GM12878 (cell line): Measurements from ENCODE around the gene SLC12A7. TPM values are rescaled to one million over a fixed set of nuclear protein-coding genes. Genes with fewer than 3 reads are reported as not detected.

Experiments
- ATAC-seq: fragments of 200-7000 bp; cut with Tn5 transposase; 3 replicates; pipeline ENCODE4 v1.9.1; 2020; ENCODE audit warnings: mild to moderate bottlenecking, moderate library complexity
- BruUV-seq: library from RNA; stranded (reverse); fragments of 400-500 nt; replicated peaks from 2 replicates; lab custom pipeline; 2021; lab: Mats Ljungman, UMichigan
- CTCF ChIA-PET: fragments of 300-600 bp; sonication (Branson Sonifier 250); formaldehyde crosslinking; extraction: SDS; loops from one replicate; lab custom pipeline; 2021; ENCODE audit warnings: inconsistent platforms; lab: Yijun Ruan, JAX
- POLR2A ChIA-PET: fragments of 350-600 bp; formaldehyde crosslinking; extraction: SDS; loops from one replicate; lab custom pipeline; 2021; ENCODE audit warnings: inconsistent platforms; lab: Charles Lee
- RAD21 ChIA-PET: fragments of 300-600 bp; sonication (Branson Sonifier 250); formaldehyde crosslinking; loops from one replicate; lab custom pipeline; 2023; ENCODE audit warnings: antibody characterized with exemption; ENCODE audit not compliant: unreplicated experiment; lab: Charles Lee
- SMC1A ChIA-PET: fragments of 300-600 bp; sonication (Branson Sonifier 250); formaldehyde crosslinking; loops from one replicate; lab custom pipeline; 2023; ENCODE audit not compliant: unreplicated experiment, uncharacterized antibody; lab: Charles Lee
- DNase-seq: peaks from one replicate; pipeline ENCODE4 v3.0.0-alpha.2; 2011; ENCODE audit warnings: low read depth, low spot score
- FAIRE-seq: peaks from 3 replicates; lab custom pipeline; 2011; peaks lifted over from hg19 to GRCh38; lab: Jason Lieb, UNC
- H2AFZ ChIP-seq: 2 replicates; pipeline ENCODE4 v1.6.0; 2011; ENCODE audit warnings: low read depth, low read length, control low read depth; ENCODE audit not compliant: control insufficient read depth
- H3K27ac ChIP-seq: 2 replicates; pipeline ENCODE4 v1.5.1; 2011; ENCODE audit warnings: control low read depth; ENCODE audit not compliant: control insufficient read depth, insufficient read depth
- H3K27me3 ChIP-seq, 2 experiments: replicated peaks in 1 of 2; 2 replicates each; pipeline versions ENCODE4 v1.6.0 to v1.6.1; 2011; ENCODE audit warnings: low read length in 1 of 2; ENCODE audit not compliant: control insufficient read depth in 2 of 2, insufficient read depth in 2 of 2
- H3K36me3 ChIP-seq, 2 experiments: 2 replicates each; pipeline ENCODE4 v1.5.1; 2011; ENCODE audit warnings: low read length in 1 of 2; ENCODE audit not compliant: control insufficient read depth in 2 of 2, insufficient read depth in 2 of 2
- H3K4me1 ChIP-seq: 2 replicates; pipeline ENCODE4 v1.6.1; 2011; ENCODE audit warnings: mild to moderate bottlenecking, low read length, moderate library complexity, mixed read lengths; ENCODE audit not compliant: control insufficient read depth, insufficient read depth
- H3K4me2 ChIP-seq: 2 replicates; pipeline ENCODE4 v1.6.0; 2011; ENCODE audit warnings: control low read depth; ENCODE audit not compliant: control insufficient read depth, insufficient read depth
- H3K4me3 ChIP-seq: fragments of 200-600 bp; sonication (generic); 2 replicates; pipeline ENCODE4 v1.5.1; 2016
- H3K79me2 ChIP-seq: 2 replicates; pipeline ENCODE4 v1.6.0; 2011; ENCODE audit warnings: low read length; ENCODE audit not compliant: control insufficient read depth, insufficient read depth
- H3K9ac ChIP-seq: 2 replicates; pipeline ENCODE4 v1.8.0; 2011; ENCODE audit warnings: low read length, control low read depth, mixed read lengths; ENCODE audit not compliant: control insufficient read depth, insufficient read depth
- H3K9me3 ChIP-seq: replicated peaks from 3 replicates; pipeline ENCODE4 v1.5.1; 2011; ENCODE audit warnings: mild to moderate bottlenecking, low read length; ENCODE audit not compliant: control insufficient read depth, insufficient read depth
- H4K20me1 ChIP-seq: 2 replicates; pipeline ENCODE4 v1.6.0; 2011; ENCODE audit not compliant: control insufficient read depth, insufficient read depth
- CHD1 ChIP-seq: IDR thresholded peaks from 2 replicates; pipeline ENCODE4 v1.6.1; 2012; ENCODE audit warnings: low read depth, low read length, improper control_type of control experiment
- HCFC1 ChIP-seq: fragments of 150-350 bp; IDR thresholded peaks from 2 replicates; pipeline ENCODE4 v1.6.1; 2014; ENCODE audit warnings: low read length
- KDM1A ChIP-seq: fragments of 200-600 bp; sonication (generic); IDR thresholded peaks from 2 replicates; pipeline ENCODE4 v1.6.1; 2016; ENCODE audit warnings: borderline replicate concordance
- MEF2B ChIP-seq: fragments of 450-650 bp; IDR thresholded peaks from 2 replicates; pipeline ENCODE4 v1.6.1; 2018; ENCODE audit warnings: mild to moderate bottlenecking, moderate library complexity; ENCODE audit not compliant: partially characterized antibody, poor library complexity, severe bottlenecking
- MTA2 ChIP-seq: fragments of 450-650 bp; IDR thresholded peaks from 2 replicates; pipeline ENCODE4 v1.6.1; 2016; ENCODE audit warnings: low read depth, mild to moderate bottlenecking, moderate library complexity
- RAD51 ChIP-seq: fragments of 450-650 bp; IDR thresholded peaks from 2 replicates; pipeline ENCODE4 v1.6.1; 2016; ENCODE audit warnings: moderate library complexity, mild to moderate bottlenecking, inconsistent platforms
- SIX5 ChIP-seq: IDR thresholded peaks from 2 replicates; pipeline ENCODE4 v1.6.1; 2011; ENCODE audit warnings: mild to moderate bottlenecking, low read depth, low read length, moderate library complexity; ENCODE audit not compliant: severe bottlenecking
- SRF ChIP-seq, 2 experiments: IDR thresholded peaks; 2 replicates each; pipeline ENCODE4 v1.6.1; 2011; ENCODE audit warnings: low read depth in 2 of 2, low read length in 2 of 2, mild to moderate bottlenecking in 1 of 2, moderate library complexity in 1 of 2
- WRNIP1 ChIP-seq: IDR thresholded peaks from 2 replicates; pipeline ENCODE4 v1.6.1; 2011; ENCODE audit warnings: low read depth, low read length, improper control_type of control experiment, borderline replicate concordance
- YBX1 ChIP-seq: fragments of 450-650 bp; IDR thresholded peaks from 2 replicates; pipeline ENCODE4 v1.6.1; 2016; ENCODE audit warnings: antibody characterized with exemption
- WGBS: methylation state at CpG from one replicate; pipeline ENCODE4 v1.1.6; 2016; ENCODE audit warnings: low lambda C conversion rate; ENCODE audit not compliant: insufficient replicate concordance, insufficient coverage; ENCODE audit errors: missing lambda C conversion rate; 5-methylcytosine and 5-hydroxymethylcytosine counted together
- in situ Hi-C: fragments of 300-500 bp; cut with MboI; formaldehyde crosslinking; loops from 9 replicates; pipeline ENCODE4 v1.14.3; 2018; ENCODE audit warnings: mixed read lengths
- intact Hi-C: fragments of 100-400 bp; cut with micrococcal nuclease; formaldehyde crosslinking; loops from one replicate; pipeline ENCODE4 v1.14.2; 2022; ENCODE audit not compliant: unreplicated experiment
- polyA plus RNA-seq, 11 experiments: library from polyadenylated mRNA; depleted of rRNA in 4 of 11; unstranded in 6 of 11; stranded (reverse) in 5 of 11; fragments of >200 nt; fragmentation: Nextera tagmentation in 4 of 11; fragmentation: Illumina TruSeq in 1 of 11; extraction: Ambion mirVana in 4 of 11; extraction: Trizol in 1 of 11; gene quantifications; 1 replicate in 1 of 11; 2 replicates in 10 of 11; pipeline versions ENCODE4 v1.2.1 to v1.2.3, GENCODE V29; 2011 to 2016; ENCODE audit warnings: inconsistent platforms in 2 of 11, missing spikeins in 2 of 11, low read depth in 1 of 11
- total RNA-seq, 4 experiments: library from RNA; depleted of rRNA in 3 of 4; stranded (reverse); fragments of >200 nt in 3 of 4; fragmentation: Illumina TruSeq in 1 of 4; extraction: Trizol in 1 of 4; gene quantifications; 2 replicates each; pipeline versions ENCODE4 v1.2.1 to v1.2.3, GENCODE V29; 2013 to 2021
- TF ChIP-seq, protein P1 (sequence below): IDR thresholded peaks from 2 replicates; pipeline ENCODE4 v1.6.1; 2011; ENCODE audit warnings: borderline replicate concordance, low read depth, mild to moderate bottlenecking, moderate library complexity, low read length; ENCODE audit not compliant: insufficient read depth, poor library complexity, severe bottlenecking
- TF ChIP-seq, protein P2 (sequence below): fragments of 150-350 bp; IDR thresholded peaks from 2 replicates; pipeline ENCODE4 v1.6.1; 2014; ENCODE audit warnings: mild to moderate bottlenecking, low read depth, low read length
- TF ChIP-seq, protein P3 (sequence below): fragments of 450-650 bp; IDR thresholded peaks from 2 replicates; pipeline ENCODE4 v1.6.1; 2016; ENCODE audit warnings: mild to moderate bottlenecking
- TF ChIP-seq, protein P4 (sequence below): fragments of 450-650 bp; IDR thresholded peaks from 2 replicates; pipeline ENCODE4 v1.6.1; 2017; ENCODE audit warnings: mild to moderate bottlenecking
- TF ChIP-seq, protein P5 (sequence below): fragments of 450-650 bp; IDR thresholded peaks from 2 replicates; pipeline ENCODE4 v1.6.1; 2017; ENCODE audit warnings: borderline replicate concordance
- TF ChIP-seq, protein P6 (sequence below): IDR thresholded peaks from 2 replicates; pipeline ENCODE4 v1.6.1; 2011; ENCODE audit warnings: borderline replicate concordance, low read depth, mild to moderate bottlenecking, moderate library complexity, mixed read lengths, low read length; ENCODE audit not compliant: insufficient read depth; ENCODE audit errors: extremely low read length

Gene SLC12A7
- total and polyA plus RNA-seq, 10 of the 15 experiments (the other 5 are each of a cell fraction or from before 2014, with no cell fraction given), result 0.10 to 10.0 (median 2.9) TPM

DNA sequence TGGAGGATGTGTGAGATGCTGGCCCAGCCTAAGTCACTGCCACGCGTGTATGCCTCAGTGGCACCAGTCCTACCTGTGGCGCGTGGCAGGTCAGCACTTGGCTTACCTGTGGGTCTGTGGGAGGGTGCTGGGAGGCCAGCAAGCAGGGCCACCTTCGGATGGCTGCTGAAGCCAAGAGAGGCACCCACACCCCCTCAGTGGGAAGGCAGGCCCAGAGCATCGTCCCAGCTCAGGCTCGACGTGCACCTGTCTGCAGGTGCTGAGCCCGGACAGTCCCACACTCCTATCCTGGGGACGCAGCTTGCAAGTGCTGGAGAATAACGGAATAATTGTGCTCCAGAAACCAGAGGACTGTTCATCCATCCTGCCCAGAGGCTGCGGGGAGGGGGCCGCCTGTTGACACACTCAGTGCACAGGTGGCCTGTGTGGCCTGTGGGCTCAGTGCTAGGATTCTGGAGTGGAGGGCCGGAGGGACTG is 79.3 kb downstream of the SLC12A7 start:
- POLR2A ChIA-PET, result no interaction called here
- DNase-seq (no peak), FAIRE-seq (no peak), ATAC-seq (no peak)
- BruUV-seq, result no TSS peak
- WGBS, result 66% methylated on average over 14 of the region's 14 CpGs
- no peaks in the 10 kb centered on the region for H3K9me3 ChIP-seq
- H3K27ac ChIP-seq, result no peak overlapping the region
- CTCF ChIA-PET, result interaction anchor here (0.7 kb wide), 1 partner anchor 142 kb away, joined by 3 read pairs; no protein-coding TSS in a partner anchor
- no peak overlapping the region for H2AFZ ChIP-seq
- H3K79me2 ChIP-seq, result no peaks in the 10 kb centered on the region
- H3K36me3 ChIP-seq, result no peaks in the 10 kb centered on the region
- SMC1A ChIA-PET, result no interaction called here
- RAD21 ChIA-PET, result no interaction called here
- H3K4me2 ChIP-seq, result no peak overlapping the region
- no peak overlapping the region for H3K9ac ChIP-seq
- intact Hi-C loops (no loop called here), in situ Hi-C loops (no loop called here)
- no peaks in the 10 kb centered on the region for H4K20me1 ChIP-seq
- H3K27me3 ChIP-seq, result no peaks in the 10 kb centered on the region
- no peak overlapping the region for H3K4me3 ChIP-seq
- H3K4me1 ChIP-seq, result no peaks in the 10 kb centered on the region
- TF ChIP-seq, protein P1, sequence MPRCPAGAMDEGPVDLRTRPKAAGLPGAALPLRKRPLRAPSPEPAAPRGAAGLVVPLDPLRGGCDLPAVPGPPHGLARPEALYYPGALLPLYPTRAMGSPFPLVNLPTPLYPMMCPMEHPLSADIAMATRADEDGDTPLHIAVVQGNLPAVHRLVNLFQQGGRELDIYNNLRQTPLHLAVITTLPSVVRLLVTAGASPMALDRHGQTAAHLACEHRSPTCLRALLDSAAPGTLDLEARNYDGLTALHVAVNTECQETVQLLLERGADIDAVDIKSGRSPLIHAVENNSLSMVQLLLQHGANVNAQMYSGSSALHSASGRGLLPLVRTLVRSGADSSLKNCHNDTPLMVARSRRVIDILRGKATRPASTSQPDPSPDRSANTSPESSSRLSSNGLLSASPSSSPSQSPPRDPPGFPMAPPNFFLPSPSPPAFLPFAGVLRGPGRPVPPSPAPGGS, result no peak
- TF ChIP-seq, protein P2, sequence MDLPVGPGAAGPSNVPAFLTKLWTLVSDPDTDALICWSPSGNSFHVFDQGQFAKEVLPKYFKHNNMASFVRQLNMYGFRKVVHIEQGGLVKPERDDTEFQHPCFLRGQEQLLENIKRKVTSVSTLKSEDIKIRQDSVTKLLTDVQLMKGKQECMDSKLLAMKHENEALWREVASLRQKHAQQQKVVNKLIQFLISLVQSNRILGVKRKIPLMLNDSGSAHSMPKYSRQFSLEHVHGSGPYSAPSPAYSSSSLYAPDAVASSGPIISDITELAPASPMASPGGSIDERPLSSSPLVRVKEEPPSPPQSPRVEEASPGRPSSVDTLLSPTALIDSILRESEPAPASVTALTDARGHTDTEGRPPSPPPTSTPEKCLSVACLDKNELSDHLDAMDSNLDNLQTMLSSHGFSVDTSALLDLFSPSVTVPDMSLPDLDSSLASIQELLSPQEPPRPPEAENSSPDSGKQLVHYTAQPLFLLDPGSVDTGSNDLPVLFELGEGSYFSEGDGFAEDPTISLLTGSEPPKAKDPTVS, result no peak
- TF ChIP-seq RAD51 (no peak), MEF2B (no peak), YBX1 (no peak), HCFC1 (no peak), SRF (IDR thresholded peaks at IDR 0.05; ENCODE audit: low read depth in 2 of 2, low read length in 2 of 2) (no peak), MTA2 (no peak), KDM1A (no peak), SIX5 (no peak), WRNIP1 (no peak), CHD1 (no peak)
- TF ChIP-seq, protein P3, sequence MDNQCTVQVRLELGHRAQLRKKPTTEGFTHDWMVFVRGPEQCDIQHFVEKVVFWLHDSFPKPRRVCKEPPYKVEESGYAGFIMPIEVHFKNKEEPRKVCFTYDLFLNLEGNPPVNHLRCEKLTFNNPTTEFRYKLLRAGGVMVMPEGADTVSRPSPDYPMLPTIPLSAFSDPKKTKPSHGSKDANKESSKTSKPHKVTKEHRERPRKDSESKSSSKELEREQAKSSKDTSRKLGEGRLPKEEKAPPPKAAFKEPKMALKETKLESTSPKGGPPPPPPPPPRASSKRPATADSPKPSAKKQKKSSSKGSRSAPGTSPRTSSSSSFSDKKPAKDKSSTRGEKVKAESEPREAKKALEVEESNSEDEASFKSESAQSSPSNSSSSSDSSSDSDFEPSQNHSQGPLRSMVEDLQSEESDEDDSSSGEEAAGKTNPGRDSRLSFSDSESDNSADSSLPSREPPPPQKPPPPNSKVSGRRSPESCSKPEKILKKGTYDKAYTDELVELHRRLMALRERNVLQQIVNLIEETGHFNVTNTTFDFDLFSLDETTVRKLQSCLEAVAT, result no peak
- TF ChIP-seq, protein P4, sequence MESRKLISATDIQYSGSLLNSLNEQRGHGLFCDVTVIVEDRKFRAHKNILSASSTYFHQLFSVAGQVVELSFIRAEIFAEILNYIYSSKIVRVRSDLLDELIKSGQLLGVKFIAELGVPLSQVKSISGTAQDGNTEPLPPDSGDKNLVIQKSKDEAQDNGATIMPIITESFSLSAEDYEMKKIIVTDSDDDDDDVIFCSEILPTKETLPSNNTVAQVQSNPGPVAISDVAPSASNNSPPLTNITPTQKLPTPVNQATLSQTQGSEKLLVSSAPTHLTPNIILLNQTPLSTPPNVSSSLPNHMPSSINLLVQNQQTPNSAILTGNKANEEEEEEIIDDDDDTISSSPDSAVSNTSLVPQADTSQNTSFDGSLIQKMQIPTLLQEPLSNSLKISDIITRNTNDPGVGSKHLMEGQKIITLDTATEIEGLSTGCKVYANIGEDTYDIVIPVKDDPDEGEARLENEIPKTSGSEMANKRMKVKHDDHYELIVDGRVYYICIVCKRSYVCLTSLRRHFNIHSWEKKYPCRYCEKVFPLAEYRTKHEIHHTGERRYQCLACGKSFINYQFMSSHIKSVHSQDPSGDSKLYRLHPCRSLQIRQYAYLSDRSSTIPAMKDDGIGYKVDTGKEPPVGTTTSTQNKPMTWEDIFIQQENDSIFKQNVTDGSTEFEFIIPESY, result no peak
- TF ChIP-seq, protein P5, sequence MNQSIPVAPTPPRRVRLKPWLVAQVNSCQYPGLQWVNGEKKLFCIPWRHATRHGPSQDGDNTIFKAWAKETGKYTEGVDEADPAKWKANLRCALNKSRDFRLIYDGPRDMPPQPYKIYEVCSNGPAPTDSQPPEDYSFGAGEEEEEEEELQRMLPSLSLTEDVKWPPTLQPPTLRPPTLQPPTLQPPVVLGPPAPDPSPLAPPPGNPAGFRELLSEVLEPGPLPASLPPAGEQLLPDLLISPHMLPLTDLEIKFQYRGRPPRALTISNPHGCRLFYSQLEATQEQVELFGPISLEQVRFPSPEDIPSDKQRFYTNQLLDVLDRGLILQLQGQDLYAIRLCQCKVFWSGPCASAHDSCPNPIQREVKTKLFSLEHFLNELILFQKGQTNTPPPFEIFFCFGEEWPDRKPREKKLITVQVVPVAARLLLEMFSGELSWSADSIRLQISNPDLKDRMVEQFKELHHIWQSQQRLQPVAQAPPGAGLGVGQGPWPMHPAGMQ, result no peak
- TF ChIP-seq, protein P6, sequence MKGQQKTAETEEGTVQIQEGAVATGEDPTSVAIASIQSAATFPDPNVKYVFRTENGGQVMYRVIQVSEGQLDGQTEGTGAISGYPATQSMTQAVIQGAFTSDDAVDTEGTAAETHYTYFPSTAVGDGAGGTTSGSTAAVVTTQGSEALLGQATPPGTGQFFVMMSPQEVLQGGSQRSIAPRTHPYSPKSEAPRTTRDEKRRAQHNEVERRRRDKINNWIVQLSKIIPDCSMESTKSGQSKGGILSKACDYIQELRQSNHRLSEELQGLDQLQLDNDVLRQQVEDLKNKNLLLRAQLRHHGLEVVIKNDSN, result no peak
